Measurements from ENCODE around the gene CAPN3. TPM values are rescaled to one million over a fixed set of nuclear protein-coding genes. Genes with fewer than 3 reads are reported as not detected.

Gene CAPN3
- total RNA-seq, 4 donors from 2014 or later: 96.8 to 263 (median 163) TPM

DNA sequence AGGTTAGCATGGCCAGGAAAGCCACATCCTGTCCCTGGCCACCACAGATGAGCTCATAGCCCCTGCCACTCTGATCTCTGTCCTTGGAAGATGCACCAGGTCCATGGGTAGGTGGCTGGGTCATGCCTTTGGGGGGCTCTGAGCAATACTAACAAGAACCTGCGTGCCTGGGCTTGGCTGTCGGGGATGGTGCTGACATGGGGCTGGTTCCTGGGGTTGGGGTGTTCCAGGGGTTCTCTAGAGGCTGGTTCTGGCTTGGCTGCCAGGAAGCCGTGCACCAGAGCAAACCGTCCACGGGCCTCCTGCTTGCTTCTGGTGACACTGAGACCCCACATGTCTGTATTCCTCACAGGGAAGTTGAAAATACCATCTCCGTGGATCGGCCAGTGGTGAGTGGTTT, 44.1 kb downstream of the CAPN3 start:
- DNase-seq: no peak
- TF ChIP-seq, protein P1, sequence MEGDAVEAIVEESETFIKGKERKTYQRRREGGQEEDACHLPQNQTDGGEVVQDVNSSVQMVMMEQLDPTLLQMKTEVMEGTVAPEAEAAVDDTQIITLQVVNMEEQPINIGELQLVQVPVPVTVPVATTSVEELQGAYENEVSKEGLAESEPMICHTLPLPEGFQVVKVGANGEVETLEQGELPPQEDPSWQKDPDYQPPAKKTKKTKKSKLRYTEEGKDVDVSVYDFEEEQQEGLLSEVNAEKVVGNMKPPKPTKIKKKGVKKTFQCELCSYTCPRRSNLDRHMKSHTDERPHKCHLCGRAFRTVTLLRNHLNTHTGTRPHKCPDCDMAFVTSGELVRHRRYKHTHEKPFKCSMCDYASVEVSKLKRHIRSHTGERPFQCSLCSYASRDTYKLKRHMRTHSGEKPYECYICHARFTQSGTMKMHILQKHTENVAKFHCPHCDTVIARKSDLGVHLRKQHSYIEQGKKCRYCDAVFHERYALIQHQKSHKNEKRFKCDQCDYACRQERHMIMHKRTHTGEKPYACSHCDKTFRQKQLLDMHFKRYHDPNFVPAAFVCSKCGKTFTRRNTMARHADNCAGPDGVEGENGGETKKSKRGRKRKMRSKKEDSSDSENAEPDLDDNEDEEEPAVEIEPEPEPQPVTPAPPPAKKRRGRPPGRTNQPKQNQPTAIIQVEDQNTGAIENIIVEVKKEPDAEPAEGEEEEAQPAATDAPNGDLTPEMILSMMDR (IDR thresholded peaks at IDR 0.05 in 4 of 5, conservative IDR thresholded peaks at IDR 0.05 in 1 of 5): no peak
- no peak for TF ChIP-seq POLR2A (IDR thresholded peaks at IDR 0.05)
- Histone ChIP-seq H3K4me1 (peaks cover 9% of the 10 kb centered on the region in 2 donors), H3K36me3 (peaks cover 0 to 85% of the 10 kb centered on the region in 2 donors), H3K4me3 (no peak overlapping the region), H3K9me3 (no peaks in the 10 kb centered on the region), H3K27me3 (no peaks in the 10 kb centered on the region), H3K27ac (peak overlapping the region; percentile 75 to 84 (median 80))
- intact Hi-C loops (cut with DNase I; ENCODE audit: low total_unique reads) (no loop called here), in situ Hi-C loops (cut with MboI; ENCODE audit: low sequenced_read_pairs in 4 of 4) (no loop called here)
- ATAC-seq: no peak

DNA sequence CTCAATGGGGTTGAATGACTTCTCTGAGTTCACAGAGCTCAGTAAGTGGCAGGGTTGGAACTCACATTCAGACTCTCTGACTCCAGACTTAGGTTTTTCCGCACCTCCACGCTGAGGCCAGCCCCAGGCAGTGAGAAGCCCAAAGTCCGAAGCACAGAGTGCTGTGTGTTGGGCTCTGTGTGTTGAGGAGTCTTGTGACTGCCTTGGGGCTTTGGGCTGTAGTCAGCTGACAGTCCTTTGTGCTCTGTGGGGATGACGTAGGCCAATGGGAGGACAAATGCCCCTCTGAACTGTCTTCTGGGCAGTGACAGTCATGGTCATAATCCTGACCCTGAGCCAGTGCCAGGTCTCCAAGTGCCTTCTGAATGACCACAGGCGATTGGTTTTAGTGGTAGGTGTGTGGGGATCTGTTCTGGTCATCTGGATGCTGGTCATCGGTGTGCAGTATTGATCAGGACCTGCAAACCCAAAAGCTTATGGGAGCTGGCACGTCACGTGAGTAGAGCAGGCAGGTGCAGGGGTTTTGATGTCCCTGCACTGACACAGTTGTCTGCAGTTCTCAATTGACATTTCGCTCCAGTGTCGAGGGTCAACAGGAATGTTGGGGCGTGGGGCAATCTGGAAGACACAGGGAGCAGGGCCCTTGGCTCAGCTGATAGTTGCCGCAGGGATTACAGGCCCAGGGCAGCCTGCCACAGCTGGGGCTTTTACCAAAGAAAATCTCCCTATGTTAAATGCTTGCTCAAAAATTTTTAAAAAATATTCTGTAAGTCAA, 45.3 kb downstream of the CAPN3 start:
- TF ChIP-seq, protein P1 (IDR thresholded peaks at IDR 0.05 in 4 of 5, conservative IDR thresholded peaks at IDR 0.05 in 1 of 5): no peak
- TF ChIP-seq POLR2A (IDR thresholded peaks at IDR 0.05): no peak
- peaks cover 0 to 83% of the 10 kb centered on the region in 2 donors for H3K36me3 ChIP-seq
- H3K4me3 ChIP-seq: no peak overlapping the region
- in situ Hi-C loops (cut with MboI; ENCODE audit: low sequenced_read_pairs in 4 of 4) (no loop called here), intact Hi-C loops (cut with DNase I; ENCODE audit: low total_unique reads) (no loop called here)
- no peaks in the 10 kb centered on the region for H3K27me3 ChIP-seq
- H3K27ac ChIP-seq: peak overlapping the region; percentile 75 to 84 (median 80)
- peak; percentile 60 to 76 for ATAC-seq
- DNase-seq: peak; percentile 19 to 49
- no peaks in the 10 kb centered on the region for H3K9me3 ChIP-seq
- peaks cover 9% of the 10 kb centered on the region in 2 donors for H3K4me1 ChIP-seq

DNA sequence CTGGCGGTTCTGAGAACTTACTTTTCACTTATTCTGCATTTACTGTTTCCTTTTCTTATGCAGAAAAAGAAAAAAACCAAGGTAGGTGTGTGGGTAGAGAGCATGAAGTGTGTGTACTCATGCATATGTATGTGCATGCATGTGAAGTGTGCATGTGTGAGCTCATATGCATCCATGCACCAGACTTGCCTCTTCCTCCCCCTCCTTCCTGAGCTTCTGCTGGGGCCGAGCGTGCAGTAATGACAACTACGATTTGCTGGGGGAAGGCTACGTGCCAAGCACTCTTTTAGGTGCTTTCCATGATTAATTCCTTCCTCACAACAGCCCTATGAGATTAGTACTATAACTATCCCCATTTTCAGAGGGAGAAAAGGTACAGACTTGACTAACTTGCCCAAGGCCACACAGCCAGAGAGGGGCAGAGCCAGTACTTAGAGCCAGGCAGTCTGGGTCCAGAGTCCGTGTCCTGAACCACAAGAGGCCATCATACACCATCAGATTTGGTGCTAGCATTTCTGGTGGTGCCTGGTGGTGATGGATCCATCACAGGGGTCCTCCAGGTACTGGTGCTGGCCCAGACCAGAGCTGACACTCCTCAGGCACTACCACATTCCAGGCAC, 46.7 kb downstream of the CAPN3 start:
- in situ Hi-C loops (cut with MboI; ENCODE audit: low sequenced_read_pairs in 4 of 4) (no loop called here), intact Hi-C loops (cut with DNase I; ENCODE audit: low total_unique reads) (no loop called here)
- Histone ChIP-seq H3K4me3 (no peak overlapping the region), H3K27ac (peak overlapping the region; percentile 75 to 84 (median 80)), H3K36me3 (peaks cover 0 to 83% of the 10 kb centered on the region in 2 donors), H3K4me1 (peaks cover 9% of the 10 kb centered on the region in 2 donors), H3K27me3 (no peaks in the 10 kb centered on the region), H3K9me3 (no peaks in the 10 kb centered on the region)
- ATAC-seq (no peak), DNase-seq (no peak)
- TF ChIP-seq, protein P1 (IDR thresholded peaks at IDR 0.05 in 4 of 5, conservative IDR thresholded peaks at IDR 0.05 in 1 of 5): no peak
- no peak for TF ChIP-seq POLR2A (IDR thresholded peaks at IDR 0.05)

DNA sequence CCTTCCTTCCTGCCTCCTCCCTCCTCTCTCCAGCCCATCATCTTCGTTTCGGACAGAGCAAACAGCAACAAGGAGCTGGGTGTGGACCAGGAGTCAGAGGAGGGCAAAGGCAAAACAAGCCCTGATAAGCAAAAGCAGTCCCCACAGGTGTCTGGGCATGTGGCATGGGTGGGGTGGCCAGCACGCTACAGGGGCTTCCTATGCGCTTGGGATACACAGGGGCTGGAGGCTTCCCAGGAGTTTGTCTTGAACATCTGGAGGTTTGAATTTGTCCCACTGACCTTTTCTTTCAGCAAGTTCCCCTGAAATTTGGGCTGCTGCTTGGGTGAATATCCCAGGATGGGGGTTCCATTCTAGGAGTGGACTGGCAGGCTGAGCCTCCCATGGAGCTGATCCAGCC, 48.9 kb downstream of the CAPN3 start:
- no peak for ATAC-seq
- TF ChIP-seq POLR2A (IDR thresholded peaks at IDR 0.05): no peak
- TF ChIP-seq, protein P1 (IDR thresholded peaks at IDR 0.05 in 4 of 5, conservative IDR thresholded peaks at IDR 0.05 in 1 of 5): no peak
- Histone ChIP-seq H3K27me3 (no peaks in the 10 kb centered on the region), H3K4me1 (peaks cover 9 to 11% of the 10 kb centered on the region in 2 donors), H3K9me3 (no peaks in the 10 kb centered on the region), H3K4me3 (no peak overlapping the region), H3K27ac (peak overlapping the region; percentile 4 to 75 (median 36)), H3K36me3 (peaks cover 0 to 78% of the 10 kb centered on the region in 2 donors)
- no peak for DNase-seq
- in situ Hi-C loops (cut with MboI; ENCODE audit: low sequenced_read_pairs in 4 of 4): no loop called here
- intact Hi-C loops (cut with DNase I; ENCODE audit: low total_unique reads): no loop called here
